RWPE1 (cell line): ENCODE results near the gene CYRIA.

ENCODE experiments used
- CTCF ChIA-PET: fragments of 350-600 bp; sonication (Branson Sonifier 250); formaldehyde crosslinking; extraction: SDS; loops from one replicate; lab custom pipeline; 2021; lab: Yijun Ruan, JAX
- POLR2A ChIA-PET: fragments of 400-600 bp; formaldehyde crosslinking; extraction: SDS; loops from one replicate; lab custom pipeline; 2020; ENCODE audit warnings: antibody characterized with exemption; ENCODE audit not compliant: low non-redundant PET; lab: Yijun Ruan, JAX
- DNase-seq: peaks from one replicate; pipeline ENCODE4 v3.0.0; 2012; ENCODE audit warnings: low spot score
- H3K27ac ChIP-seq: fragments of 450-650 bp; 2 replicates; pipeline ENCODE4 v1.5.1; 2017
- TF ChIP-seq, protein P1 (sequence below): fragments of 450-650 bp; conservative IDR thresholded peaks from 2 replicates; pipeline ENCODE4 v1.5.1; 2017; ENCODE audit warnings: low read depth, mild to moderate bottlenecking

CYRIA gene

DNA sequence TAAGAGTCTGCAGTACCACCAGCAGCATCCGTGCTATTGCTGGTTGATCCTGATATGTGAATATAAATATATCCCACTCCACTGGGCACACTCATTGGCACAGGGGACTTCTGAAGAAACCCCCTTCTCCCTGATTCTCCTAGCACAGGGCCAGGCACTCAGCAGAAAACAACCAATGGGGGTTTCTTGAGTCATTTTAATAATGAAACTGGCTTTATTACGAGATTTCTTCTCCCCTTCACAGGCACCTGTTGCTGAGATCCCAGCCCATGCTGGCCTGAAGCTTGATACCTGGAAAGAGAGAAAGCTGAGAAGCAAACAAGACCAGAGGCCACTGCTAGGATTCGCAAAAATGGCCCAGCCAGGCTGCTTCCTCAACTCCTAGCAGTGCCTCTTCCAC, 17.9 kb upstream of the CYRIA start:
- ChIA-PET CTCF (interaction anchor here (0.7 kb wide), 1 partner anchor 878 kb away, joined by 3 read pairs; no protein-coding TSS in a partner anchor), POLR2A (no interaction called here)
- no peak overlapping the region for H3K27ac ChIP-seq
- DNase-seq: no peak
- TF ChIP-seq, protein P1, sequence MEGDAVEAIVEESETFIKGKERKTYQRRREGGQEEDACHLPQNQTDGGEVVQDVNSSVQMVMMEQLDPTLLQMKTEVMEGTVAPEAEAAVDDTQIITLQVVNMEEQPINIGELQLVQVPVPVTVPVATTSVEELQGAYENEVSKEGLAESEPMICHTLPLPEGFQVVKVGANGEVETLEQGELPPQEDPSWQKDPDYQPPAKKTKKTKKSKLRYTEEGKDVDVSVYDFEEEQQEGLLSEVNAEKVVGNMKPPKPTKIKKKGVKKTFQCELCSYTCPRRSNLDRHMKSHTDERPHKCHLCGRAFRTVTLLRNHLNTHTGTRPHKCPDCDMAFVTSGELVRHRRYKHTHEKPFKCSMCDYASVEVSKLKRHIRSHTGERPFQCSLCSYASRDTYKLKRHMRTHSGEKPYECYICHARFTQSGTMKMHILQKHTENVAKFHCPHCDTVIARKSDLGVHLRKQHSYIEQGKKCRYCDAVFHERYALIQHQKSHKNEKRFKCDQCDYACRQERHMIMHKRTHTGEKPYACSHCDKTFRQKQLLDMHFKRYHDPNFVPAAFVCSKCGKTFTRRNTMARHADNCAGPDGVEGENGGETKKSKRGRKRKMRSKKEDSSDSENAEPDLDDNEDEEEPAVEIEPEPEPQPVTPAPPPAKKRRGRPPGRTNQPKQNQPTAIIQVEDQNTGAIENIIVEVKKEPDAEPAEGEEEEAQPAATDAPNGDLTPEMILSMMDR: no peak

DNA sequence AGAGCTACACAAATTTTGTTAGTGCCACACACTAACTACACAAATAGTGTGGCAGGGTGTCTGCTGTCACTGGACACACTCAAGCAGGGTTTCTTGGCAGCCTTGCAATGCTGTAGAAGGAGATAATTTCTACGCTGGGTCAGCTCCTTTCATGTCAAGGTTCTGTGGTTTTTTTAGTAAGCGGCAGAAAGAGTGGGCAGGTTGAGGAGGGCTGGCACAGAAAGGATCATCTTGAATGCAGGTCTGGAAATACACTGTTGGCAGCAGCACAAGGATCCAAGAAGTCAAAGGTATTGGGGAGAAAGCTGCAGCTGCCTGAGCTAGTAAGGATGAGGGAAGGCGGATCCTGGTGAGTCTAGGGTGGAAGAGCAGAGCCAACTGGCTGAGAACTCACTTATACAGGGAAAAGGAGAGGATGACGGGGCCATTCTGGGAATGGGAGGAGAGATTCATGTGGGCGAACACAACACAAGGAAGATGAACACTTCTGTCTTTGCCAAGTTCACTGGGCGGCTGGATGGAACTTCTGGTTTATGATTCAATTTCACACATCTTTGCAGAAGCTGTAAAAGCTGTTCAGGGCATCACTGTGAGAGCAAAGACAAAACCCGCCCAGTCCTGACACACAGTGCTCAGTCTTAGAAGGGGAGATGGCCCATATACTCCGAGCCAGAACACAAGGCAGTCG, 16.9 kb upstream of the CYRIA start:
- no peak for DNase-seq
- TF ChIP-seq, protein P1: no peak
- H3K27ac ChIP-seq: no peak overlapping the region
- ChIA-PET CTCF (no interaction called here), POLR2A (no interaction called here)

GRCh38 chr2:16680781-16681180, 15.1 kb upstream of the CYRIA start:
- DNase-seq: no peak
- H3K27ac ChIP-seq: no peak overlapping the region
- ChIA-PET CTCF (no interaction called here), POLR2A (no interaction called here)
- TF ChIP-seq, protein P1: no peak

- H3K27ac ChIP-seq: no peak overlapping the region
- TF ChIP-seq, protein P1: no peak
- POLR2A ChIA-PET: no interaction called here
- CTCF ChIA-PET: no interaction called here
- no peak for DNase-seq
Observed at GRCh38 chr2:16680304-16680703, 14.7 kb upstream of the CYRIA start.

GRCh38 chr2:16678964-16679363, 13.3 kb upstream of the CYRIA start:
- DNase-seq: no peak
- CTCF ChIA-PET: interaction anchor here (0.6 kb wide), 1 partner anchor 1393 kb away, joined by 7 read pairs; no protein-coding TSS in a partner anchor
- TF ChIP-seq, protein P1: no peak
- no peak overlapping the region for H3K27ac ChIP-seq
- POLR2A ChIA-PET: no interaction called here

- ChIA-PET POLR2A (no interaction called here), CTCF (interaction anchor here (0.6 kb wide), 1 partner anchor 41 kb away, joined by 5 read pairs; no protein-coding TSS in a partner anchor)
- no peak for DNase-seq
- H3K27ac ChIP-seq: no peak overlapping the region
- TF ChIP-seq, protein P1: no peak
Observed at GRCh38 chr2:16677875-16678274, 12.2 kb upstream of the CYRIA start.
